NCI-H1694 (cell line): ENCODE measurements around the gene SNAPIN.
"Not testable (repeated sequence)": the region's sequence is repeated elsewhere in the genome, so short reads cannot be mapped to it uniquely, and the experiment has no call there.

ENCODE experiments used
- DNase-seq: peaks from one replicate; lab custom pipeline; 2025; lab: John Stamatoyannopoulos, UW

The SNAPIN gene

DNA sequence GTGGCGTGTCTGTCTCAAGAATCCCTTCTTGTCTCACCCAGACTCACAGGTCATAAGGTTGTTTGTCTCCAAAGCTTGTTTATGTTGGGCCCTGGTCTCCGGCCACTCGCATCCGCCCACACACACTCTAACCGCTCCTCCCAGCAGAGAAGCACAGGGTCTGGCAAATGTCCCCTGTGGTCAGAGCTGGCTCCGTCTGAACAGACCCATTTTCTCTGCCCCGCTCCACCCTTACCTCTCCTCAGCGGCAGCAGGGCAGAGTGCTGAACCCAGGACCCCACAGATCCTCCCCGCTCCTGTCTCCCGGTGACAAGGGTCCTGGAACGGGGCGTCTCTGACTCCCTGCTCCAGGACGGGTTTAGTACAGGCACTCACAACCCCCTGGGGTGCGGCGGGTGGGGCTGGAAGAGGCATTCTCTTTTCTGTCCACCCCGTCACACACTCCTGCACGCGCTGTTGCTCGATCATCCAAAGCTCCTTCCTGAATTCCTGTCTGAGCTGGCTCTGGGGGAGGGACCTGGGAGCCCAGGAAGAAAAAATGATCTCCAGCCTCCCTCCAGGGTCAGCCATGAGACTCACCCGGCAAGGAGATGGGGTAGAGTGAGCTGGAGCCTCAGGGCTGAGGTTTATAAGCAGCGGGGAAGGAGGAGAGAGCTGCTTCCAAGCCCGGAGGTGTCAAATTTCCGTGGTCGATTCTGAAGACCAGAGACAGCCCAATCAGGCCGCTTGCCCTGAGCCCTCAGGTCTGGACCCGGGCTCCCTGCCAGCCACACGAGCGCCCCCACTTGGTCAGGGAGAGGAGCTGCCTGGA, 31.4 kb upstream of the SNAPIN start, which contains the start of gene S100A13:
Gene S100A13, minus strand, starts transcription at position 602 of the 811 bp plus-strand sequence. CDS start 1,033 bp downstream, outside the sequence.
- no peak for DNase-seq

DNA sequence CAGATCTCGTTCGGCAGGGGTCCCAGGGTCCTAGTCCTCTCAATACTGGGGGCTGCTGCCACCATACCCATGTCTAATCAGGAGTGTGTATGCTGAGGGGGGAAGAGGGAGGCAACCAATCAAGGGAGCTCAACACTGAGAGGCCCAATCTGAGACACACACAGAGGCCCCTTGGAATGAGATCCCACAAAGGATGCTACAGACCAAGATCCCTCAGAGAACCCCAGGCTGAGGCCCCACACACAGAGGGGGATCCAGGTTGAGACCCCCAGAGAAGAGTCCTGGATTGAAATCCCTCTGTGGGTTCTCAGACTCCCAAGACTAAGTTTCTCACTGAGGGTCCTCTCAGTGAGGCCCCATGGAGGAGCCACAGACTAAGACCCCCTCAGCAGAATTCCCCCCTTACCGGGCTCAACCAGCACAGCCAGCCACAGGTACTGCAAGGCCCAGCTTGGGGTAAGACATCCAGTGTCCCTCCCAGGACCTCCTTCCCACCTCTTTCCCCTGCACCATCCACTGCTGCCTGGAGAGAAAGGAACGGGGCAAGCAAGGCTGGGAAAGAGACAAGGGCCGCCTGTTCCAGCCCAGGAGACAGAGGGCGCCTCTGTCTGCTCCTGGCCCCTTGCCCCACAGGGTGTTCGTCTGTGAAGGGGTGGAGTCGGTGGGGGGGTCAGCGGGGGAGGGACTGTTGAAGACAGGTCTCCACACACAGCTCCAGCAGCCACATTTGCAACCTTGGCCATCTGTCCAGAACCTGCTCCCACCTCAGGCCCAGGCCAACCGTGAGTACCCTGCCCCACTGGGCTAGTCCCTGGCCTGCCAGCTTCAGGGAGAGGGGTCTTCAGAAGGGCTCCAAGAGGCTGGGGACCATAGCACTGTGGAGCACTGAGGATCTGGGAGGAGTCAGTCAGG, 30.5 kb upstream of the SNAPIN start, which contains the start of gene S100A1:
Gene S100A1, plus strand, starts transcription at position 720 of the 912 bp plus-strand sequence. CDS start 2,088 bp downstream, outside the sequence.
- DNase-seq: no peak

DNA sequence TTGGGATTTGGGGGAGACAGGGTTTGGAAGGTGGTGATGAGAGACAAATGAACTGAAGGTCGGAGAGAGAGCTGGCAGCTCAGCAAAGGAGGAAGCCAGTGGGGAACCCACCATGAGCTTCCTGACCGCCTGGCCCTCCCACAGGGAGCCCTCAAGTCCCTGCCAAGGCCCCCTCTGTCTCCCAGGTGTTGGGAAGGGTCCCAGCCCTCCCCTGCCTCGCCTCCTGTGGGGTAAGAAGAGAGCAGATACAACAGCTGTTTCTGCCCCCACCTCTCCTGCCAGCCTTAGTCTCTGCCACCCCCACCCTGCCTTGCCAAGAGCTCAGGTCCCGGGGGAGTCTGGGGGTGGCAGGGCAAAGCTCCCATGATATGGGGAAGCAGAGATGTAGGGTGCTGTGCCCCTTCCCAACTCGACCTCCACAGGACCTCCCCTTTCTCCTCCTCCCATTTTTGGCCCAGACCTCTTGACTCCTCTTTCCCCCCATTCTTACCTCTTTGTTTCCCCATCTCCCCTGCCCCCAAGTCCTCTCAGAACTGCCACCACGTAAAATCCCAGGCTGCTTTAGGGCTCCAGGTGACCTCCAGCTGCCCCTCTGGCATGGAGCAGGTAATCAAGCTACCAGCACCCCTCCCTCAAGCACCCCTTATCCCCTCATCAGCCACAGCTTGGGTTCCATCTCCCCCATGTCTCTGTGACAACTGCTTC, 29.7 kb upstream of the SNAPIN start:
- DNase-seq: no peak

DNA sequence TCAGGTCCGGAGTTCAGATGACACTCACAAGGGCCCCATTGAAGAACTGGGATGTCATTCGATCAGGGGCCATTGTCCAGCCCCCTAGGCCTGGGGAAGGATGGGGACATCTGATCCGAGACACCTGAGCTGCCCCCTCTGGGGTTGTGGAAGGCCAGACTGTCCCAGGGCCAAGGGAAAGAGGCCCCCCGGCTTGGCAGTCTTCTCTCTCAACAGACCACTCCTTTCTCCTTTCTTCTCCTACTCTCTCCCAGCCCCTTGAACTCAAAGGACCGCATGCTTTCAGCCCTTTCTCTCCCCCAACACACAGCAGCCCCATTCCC, 29.2 kb upstream of the SNAPIN start:
- no peak for DNase-seq

DNA sequence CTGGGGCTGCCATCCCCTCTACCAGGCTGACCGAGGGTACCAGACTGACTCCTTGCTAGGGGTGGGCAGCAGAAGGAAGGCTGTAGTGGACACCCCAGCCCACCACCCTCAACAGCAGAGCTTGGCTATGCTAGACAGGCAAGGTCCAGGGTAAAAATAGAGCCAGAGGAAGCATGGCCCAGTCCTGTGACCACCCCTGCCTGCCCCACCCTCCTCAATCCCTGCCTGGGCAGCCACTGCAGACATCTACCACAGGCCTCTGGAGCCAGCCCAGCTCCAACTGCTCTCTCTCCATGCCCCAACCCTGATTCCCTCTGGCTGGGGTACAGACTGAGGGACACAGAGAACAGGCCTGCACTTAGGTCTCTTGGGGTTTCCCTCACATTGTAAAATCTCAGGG, 28.5 kb upstream of the SNAPIN start:
- DNase-seq: no peak

DNA sequence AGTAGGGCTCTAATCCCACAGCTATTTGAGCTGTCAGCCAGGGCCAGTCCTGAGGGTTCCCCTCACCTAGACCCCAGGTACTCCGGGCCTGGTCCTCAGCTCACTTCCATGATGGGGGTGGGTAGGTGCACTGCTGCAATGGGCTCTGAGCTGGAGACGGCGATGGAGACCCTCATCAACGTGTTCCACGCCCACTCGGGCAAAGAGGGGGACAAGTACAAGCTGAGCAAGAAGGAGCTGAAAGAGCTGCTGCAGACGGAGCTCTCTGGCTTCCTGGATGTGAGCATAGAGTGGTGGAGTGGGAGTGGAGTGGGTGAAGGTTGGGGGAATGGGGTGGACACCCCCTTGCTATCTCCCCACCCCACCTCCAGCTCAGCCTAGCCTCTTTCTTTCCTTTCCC, 28.1 kb upstream of the SNAPIN start:
- no peak for DNase-seq

DNA sequence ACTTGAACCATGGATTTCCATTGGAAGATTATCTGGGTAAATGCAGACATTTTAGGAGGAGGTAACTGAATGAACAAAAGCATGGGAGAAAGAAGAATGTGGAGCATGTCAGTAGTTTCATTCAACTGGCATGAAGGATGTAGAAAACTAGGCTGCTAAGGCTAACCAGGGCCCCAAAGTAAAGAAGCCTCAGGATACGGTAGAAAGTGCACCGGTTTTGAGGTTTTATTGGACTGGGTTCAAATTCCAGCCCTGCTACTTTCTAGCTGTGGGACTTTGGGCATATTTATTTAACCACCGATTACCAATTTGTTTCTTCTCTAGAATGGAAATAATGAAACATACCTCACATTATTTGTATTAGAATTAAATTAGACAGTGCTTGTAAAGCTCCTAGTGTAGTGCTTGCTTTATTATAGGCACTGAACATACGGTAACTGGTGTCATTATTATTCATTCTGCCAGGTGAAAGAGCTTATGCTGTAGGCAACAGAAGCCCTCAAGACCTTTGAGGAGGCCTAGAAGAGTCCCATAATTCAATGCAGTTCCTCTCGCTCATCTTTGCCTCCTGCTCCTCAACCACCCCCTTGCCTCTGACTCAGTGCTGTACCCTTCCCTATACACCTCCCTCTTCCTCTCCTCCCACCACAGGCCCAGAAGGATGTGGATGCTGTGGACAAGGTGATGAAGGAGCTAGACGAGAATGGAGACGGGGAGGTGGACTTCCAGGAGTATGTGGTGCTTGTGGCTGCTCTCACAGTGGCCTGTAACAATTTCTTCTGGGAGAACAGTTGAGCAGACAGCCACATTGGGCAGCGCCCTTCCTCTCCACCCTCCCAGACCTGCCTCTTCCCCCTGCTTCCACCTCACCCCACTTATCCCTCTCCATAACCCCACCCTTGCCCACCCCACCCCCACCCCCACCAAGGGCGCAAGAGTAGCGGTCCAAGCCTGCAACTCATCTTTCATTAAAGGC, 27.2 kb upstream of the SNAPIN start:
- DNase-seq: no peak

DNA sequence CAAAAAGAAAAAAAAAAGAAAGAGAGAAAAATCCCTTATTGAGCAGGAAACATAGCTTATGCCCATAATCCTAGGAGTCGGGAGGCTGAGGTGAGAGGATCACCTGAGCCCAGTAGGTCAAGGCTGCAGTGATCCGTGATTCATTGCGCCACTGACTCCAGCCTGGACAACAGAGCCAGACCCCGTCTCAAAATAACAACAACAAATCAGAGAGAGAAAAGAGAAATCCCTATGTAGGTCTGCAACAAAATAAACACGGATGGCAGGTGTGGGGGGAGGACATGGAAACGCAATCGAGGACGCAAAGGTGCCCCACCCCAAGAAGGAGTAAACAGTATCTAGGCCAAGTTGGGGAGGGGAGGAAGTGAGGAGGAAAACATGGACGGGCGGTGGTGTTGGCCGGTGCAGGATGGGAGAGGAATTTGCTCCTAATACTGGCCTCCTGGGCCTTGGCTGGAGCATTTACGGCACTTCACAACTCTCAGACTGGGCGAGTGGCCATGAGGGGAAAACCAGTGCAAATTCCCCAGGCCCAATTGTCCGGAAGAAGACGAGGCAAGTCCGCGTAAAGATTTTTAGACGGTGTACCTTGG, 25.2 kb upstream of the SNAPIN start:
- no peak for DNase-seq

DNA sequence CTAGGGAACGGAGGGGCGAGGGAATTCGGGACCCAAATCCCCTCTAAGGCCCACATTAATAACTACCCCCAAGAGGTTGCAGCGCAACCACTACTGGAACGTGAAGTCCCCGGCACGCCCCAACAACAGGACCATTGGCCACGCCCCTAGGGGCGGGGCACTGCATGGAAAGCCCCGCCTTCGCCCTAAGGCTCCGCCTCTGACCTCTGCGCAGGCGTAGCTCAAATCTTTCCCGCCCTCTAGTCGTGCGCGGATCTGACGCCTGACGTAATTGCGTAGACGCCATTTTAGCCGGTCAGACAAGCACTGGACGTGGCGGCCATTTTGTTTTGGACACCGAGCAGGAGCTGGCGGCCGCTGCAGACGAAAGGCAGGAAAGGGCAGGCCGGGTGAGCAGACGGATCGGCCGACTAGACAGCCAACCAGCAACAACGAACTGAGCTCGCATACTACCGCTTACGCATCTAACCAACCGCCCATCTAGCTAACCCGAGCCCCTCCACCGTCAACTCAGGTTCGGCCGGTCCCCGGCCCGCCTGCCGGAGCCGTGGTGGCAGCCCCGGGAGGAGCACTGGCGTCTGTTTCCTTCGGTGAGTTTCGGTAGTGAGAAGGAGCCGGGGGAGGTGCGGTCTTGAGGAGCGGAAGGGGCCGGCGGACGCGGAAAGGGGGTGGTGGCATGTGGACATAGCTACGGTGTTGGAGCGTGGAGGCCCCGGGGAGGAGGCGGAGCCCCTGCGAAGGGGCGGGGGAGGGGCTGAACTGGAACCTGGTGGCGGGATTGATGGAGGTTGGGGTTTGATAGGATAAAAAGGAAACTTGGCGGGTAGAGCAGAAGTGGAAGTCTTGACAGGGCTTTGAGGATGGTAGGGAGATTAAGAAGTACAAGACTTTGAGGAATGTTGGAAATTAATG, 24.5 kb upstream of the SNAPIN start, which contains the start of gene CHTOP:
Gene CHTOP, plus strand, starts transcription at position 313 of the 912 bp plus-strand sequence. CDS start 2,523 bp downstream, outside the sequence.
- DNase-seq: peak; percentile 98

DNA sequence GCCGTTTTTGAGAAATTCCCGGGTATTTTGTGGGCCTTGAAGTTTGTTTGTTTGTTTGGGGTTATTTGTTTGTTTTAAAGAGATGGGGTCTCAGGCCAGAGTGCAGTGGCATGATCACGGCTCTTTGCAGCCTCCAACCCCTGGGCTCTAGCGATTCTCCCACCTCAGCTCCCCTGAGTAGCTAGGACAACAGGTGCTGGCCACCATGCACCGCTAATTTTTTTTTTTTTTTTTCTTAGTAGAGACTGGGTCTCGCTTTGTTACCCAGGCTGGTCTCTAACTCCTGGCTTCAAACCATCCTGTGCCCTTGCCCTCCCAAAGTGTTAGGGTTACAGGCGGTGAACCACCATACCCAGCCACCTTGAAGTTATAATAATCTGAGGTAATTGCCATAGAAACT, 22.6 kb upstream of the SNAPIN start:
- no peak for DNase-seq

DNA sequence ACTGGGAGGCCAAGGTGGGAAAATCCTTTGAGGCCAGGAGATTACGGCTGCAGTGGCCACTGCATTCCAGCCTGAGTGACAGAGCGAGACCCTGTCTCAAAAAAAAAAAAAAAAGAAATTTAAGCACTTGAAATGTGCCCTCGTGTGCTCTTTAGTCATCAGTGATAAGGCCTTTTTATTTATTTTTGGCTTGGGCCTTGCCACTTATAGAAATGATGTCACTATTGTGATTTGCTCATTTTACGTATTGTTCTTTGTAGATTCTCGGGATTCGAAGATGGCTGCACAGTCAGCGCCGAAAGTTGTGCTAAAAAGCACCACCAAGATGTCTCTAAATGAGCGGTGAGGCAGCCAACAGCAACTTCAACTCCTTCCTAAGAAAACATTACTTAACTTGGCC, 22.2 kb upstream of the SNAPIN start:
- DNase-seq: no peak

DNA sequence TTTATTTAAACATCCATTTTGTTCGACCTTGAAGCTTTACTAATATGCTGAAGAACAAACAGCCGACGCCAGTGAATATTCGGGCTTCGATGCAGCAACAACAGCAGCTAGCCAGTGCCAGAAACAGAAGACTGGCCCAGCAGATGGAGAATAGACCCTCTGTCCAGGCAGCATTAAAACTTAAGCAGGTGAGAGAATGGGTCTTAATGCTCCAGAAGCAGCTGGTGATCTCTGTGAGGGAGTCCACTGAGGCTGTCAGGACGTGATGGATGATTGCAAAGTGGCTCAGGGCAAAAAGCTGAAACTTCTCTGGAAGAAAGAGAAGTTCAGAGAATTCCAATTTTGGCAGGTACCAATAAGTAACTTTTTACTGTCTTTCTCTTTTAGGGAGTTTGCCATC, 20.2 kb upstream of the SNAPIN start:
- DNase-seq: no peak

DNA sequence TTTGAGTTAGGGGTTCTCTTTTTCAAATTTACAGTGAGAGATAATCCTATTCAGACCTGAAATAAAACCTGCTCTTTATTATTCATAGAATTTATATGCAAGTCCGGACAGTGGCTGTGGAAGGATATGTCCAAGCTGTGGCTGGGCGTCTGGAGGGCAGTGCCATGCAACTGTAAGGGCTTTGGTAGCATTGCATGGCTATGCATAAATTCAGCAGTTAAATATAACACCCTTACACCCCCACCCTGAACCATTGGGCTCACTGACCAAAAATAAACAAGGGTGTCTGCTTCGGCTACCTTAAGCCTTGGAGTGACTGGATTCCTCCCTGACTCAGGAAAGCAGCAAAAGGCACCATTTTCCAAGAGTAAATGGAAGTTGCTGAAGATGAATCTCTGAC, 19.2 kb upstream of the SNAPIN start:
- no peak for DNase-seq

DNA sequence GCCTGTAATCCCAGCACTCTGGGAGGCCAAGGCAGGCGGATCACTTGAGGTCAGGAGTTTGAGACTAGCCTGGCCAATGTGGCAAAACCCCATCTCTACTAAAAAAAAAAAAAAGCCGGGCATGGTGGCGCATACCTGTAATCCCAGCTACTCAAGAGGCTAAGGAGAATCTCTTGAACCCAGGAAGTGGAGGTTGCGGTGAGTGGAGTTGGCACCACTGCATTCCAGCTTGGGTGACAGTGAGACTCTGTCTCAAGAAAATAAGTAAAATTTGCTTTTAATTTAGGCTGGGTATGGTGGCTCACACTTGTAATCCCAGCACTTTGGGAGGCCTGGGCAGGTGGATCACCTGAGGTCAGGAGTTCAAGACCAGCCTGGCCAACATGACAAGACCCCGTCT, 18.3 kb upstream of the SNAPIN start:
- DNase-seq: not testable (repeated sequence)

DNA sequence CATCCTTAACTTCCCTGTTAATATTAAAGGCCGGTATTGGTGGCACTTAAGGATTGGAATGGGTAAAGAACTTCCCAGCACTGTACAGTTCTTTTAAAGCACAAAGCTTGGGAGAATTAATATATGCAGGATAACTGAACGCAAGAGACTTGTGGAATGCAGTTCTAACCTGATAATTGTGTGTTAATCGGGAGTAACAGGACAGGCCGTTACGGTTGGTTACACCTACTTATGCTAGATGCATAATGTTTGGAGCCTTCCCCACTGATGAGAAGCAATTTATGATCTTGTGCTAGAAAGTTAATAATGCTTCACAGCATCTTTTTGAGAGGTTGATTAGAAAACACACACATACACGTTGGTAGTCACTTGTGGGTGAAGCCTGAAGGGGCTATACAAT, 17.6 kb upstream of the SNAPIN start:
- no peak for DNase-seq

DNA sequence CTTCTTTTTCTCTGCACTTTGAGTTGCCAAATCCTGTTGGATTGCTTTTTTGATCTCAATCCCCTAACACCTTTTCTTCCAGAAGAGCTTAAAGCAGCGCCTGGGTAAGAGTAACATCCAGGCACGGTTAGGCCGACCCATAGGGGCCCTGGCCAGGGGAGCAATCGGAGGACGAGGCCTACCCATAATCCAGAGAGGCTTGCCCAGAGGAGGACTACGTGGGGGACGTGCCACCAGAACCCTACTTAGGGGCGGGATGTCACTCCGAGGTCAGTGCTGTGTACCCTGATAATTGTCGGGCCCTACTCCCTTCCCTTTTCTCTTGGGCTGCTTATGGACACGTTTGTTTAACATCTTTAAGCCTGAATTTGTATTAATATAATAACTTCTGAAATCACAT, 16.3 kb upstream of the SNAPIN start:
- no peak for DNase-seq

DNA sequence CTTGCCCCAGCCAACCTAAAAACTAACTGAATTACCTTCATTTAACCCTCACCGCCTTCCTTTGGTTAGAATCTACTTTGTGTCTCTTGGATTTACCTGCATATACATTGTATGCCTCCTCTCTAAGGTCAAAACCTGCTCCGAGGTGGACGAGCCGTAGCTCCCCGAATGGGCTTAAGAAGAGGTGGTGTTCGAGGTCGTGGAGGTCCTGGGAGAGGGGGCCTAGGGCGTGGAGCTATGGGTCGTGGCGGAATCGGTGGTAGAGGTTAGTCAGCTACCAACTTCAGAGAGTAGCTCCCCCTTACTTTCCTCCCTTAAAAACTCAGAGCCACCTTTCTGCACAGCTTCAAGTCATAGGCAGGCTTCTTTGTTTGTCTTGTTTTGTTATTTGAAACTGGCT, 15.4 kb upstream of the SNAPIN start:
- no peak for DNase-seq

DNA sequence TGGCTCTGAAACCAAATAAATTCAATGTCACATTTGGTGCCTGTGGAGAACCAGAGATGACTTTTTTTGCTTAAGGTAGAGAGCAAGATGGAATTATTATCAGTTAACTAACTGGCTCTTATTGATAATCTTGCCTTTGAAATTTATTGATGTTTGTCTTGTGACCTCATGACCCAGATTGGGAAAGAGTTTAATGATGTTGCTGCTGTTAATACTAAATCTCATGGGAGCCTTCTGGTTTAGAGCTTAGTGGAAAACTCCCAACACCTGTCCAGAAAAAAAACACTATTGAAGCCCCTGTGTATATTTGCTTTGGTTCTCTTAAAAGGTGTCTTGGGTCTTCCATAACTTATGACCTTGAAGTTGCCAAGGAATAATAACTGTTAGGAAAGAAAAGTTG, 14.7 kb upstream of the SNAPIN start:
- DNase-seq: no peak

DNA sequence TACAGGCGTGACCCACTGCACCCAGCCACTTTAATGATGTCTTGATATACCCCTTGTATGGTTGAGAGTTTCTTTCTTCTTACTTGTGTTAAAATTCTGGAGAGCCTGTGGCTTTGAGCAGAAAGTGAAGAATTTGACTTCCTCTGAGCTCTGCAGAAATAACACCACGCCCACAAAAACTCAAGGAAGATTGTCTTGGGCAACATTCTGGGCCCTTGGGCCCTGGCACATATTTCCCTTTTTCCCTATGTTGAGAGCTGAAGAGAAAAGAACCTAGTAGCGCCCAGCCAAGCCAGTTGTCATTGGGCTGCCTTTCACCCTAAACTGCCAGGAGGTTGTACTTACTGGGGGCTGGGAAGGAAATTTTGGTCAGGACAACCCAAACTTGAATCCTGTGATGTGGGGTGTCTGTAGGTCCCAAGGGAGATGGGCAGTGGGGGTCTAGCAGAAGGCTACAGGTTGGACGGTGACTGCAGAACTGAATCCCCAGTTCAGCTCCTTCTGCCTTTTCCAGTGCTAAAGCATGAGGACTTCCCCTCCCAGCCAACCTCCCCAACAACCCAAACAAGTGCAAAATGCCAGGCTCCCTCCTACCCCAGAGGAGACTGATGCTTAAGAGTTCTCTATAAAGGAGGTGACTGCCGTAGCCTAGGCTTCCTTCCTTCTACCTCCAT, 11.7 kb upstream of the SNAPIN start:
- DNase-seq: no peak
